Peyer's patch (tissue), 4 donors: ENCODE data around the gene DOCK1. TPM values are rescaled to one million over a fixed set of nuclear protein-coding genes. Genes with fewer than 3 reads are reported as not detected.

Experiments
- DNase-seq, 3 donors: peaks; one replicate each; pipeline ENCODE4 v3.0.0-alpha.2; 2017 to 2019
- H3K27ac ChIP-seq, 4 donors: fragments of 200-600 bp; sonication (generic); one replicate each; pipeline ENCODE4 v1.5.1; 2016 to 2019
- H3K27me3 ChIP-seq, 2 donors: fragments of 200-600 bp; sonication (generic); one replicate each; pipeline ENCODE4 v1.5.1; 2019
- H3K36me3 ChIP-seq, 3 donors: fragments of 200-600 bp; sonication (generic); one replicate each; pipeline ENCODE4 v1.5.1; 2016 to 2019
- H3K4me1 ChIP-seq, 4 donors: fragments of 200-600 bp; sonication (generic); one replicate each; pipeline ENCODE4 v1.5.1; 2016 to 2019
- H3K4me3 ChIP-seq, 4 donors: fragments of 200-600 bp; sonication (generic); 1 replicate in 3 of 4; 2 replicates in 1 of 4; pipeline ENCODE4 v1.5.1; 2016 to 2019; ENCODE audit warnings: mild to moderate bottlenecking in 1 of 4
- H3K9me3 ChIP-seq, 4 donors: fragments of 200-600 bp; sonication (generic); one replicate each; pipeline ENCODE4 v1.5.1; 2016 to 2019; ENCODE audit warnings: mild to moderate bottlenecking in 1 of 4
- CTCF ChIP-seq, 6 experiments: fragments of 450-650 bp in 4 of 6; fragments of 200-600 bp in 2 of 6; sonication (generic) in 1 of 6; IDR thresholded peaks; one replicate each; pipeline ENCODE4 v1.5.1; 2017 to 2019; ENCODE audit warnings: antibody characterized with exemption in 6 of 6, mild to moderate bottlenecking in 3 of 6, moderate library complexity in 1 of 6
- POLR2A ChIP-seq, 2 donors: fragments of 450-650 bp; IDR thresholded peaks; one replicate each; pipeline ENCODE4 v1.5.1; 2017; ENCODE audit warnings: antibody characterized with exemption in 2 of 2, mild to moderate bottlenecking in 2 of 2, moderate library complexity in 2 of 2
- total RNA-seq, 4 donors: library from RNA; depleted of rRNA; stranded (reverse); fragments of >200 nt; gene quantifications; one replicate each; pipeline ENCODE4 v1.1.0, GENCODE V29; 2016

DOCK1 gene
- total RNA-seq, 4 donors from 2014 or later: 42.0 to 117 (median 92.2) TPM

GRCh38 chr10:127197154-127197432 lies 291.9 kb downstream of the DOCK1 start:
- Histone ChIP-seq H3K36me3 (no peaks in the 10 kb centered on the region), H3K4me1 (peaks cover 0 to 22% (median 0%) of the 10 kb centered on the region in 4 donors), H3K9me3 (no peaks in the 10 kb centered on the region), H3K4me3 (peak overlapping the region in 2 of 4 donors; percentile 43 to 54), H3K27ac (no peak overlapping the region), H3K27me3 (no peaks in the 10 kb centered on the region)
- TF ChIP-seq POLR2A (IDR thresholded peaks at IDR 0.05) (no peak), CTCF (IDR thresholded peaks at IDR 0.05) (no peak)
- DNase-seq: no peak

GRCh38 chr10:127198307-127198706 lies 293.1 kb downstream of the DOCK1 start:
- DNase-seq: no peak

DNA sequence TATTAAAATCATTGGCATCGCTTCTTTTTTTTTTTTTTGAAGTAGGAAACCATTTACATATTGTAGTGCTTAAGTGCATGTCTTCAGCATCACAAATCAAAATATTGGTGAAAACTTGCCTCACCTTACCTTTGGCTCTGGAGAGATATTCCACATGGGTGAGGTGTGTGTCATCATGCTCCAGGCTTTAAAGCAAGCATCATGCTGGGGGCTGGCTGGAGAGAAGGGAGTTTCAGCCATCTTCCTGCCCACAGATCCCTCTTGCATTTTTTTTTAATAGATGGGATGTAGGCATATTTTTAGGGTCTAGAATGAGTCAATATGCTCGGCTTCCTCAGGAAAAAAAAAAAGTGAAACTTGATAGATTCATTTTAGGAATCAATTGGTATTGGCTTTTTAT lies 293.5 kb downstream of the DOCK1 start:
- H3K27me3 ChIP-seq: no peaks in the 10 kb centered on the region
- TF ChIP-seq CTCF (IDR thresholded peaks at IDR 0.05): no peak
- TF ChIP-seq POLR2A (IDR thresholded peaks at IDR 0.05): no peak
- H3K4me1 ChIP-seq: peaks cover 0 to 22% (median 0%) of the 10 kb centered on the region in 4 donors
- H3K36me3 ChIP-seq: no peaks in the 10 kb centered on the region
- DNase-seq: no peak
- H3K9me3 ChIP-seq: no peaks in the 10 kb centered on the region
- H3K4me3 ChIP-seq: no peak overlapping the region
- no peak overlapping the region for H3K27ac ChIP-seq

More at GRCh38 chr10:127198307-127198706, 293.1 kb downstream of the DOCK1 start:
- TF ChIP-seq POLR2A (IDR thresholded peaks at IDR 0.05) (no peak), CTCF (IDR thresholded peaks at IDR 0.05) (no peak)
- Histone ChIP-seq H3K36me3 (no peaks in the 10 kb centered on the region), H3K27ac (no peak overlapping the region), H3K9me3 (no peaks in the 10 kb centered on the region), H3K27me3 (no peaks in the 10 kb centered on the region), H3K4me3 (no peak overlapping the region), H3K4me1 (peaks cover 0 to 22% (median 0%) of the 10 kb centered on the region in 4 donors)

GRCh38 chr10:127200646-127201045 lies 295.4 kb downstream of the DOCK1 start:
- Histone ChIP-seq H3K4me1 (peaks cover 0 to 8% (median 0%) of the 10 kb centered on the region in 4 donors), H3K36me3 (no peaks in the 10 kb centered on the region), H3K27ac (no peak overlapping the region), H3K4me3 (no peak overlapping the region), H3K9me3 (no peaks in the 10 kb centered on the region), H3K27me3 (no peaks in the 10 kb centered on the region)
- no peak for TF ChIP-seq POLR2A (IDR thresholded peaks at IDR 0.05)
- TF ChIP-seq CTCF (IDR thresholded peaks at IDR 0.05): no peak
- DNase-seq: no peak

DNA sequence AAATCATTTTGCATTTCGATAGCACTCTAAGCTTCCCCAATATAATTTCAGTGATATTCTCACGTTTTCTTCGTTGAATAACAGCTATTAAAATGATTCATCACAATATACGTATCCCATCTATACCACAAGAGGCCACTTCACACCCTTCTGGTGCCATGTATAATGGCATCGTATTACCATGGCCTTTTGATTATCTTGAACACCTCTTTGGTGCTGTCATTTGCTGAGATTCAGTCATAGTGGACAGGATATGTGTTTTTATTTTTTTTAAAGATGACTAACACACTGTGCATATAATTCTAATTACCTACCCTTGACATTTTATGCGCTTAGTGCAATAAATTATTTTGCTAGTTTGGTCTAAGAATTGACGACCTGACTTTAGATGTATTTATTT lies 297.8 kb downstream of the DOCK1 start:
- no peak overlapping the region for H3K4me3 ChIP-seq
- H3K36me3 ChIP-seq: no peaks in the 10 kb centered on the region
- H3K9me3 ChIP-seq: no peaks in the 10 kb centered on the region
- no peak for DNase-seq
- H3K27me3 ChIP-seq: no peaks in the 10 kb centered on the region
- no peaks in the 10 kb centered on the region for H3K4me1 ChIP-seq
- no peak for TF ChIP-seq POLR2A (IDR thresholded peaks at IDR 0.05)
- H3K27ac ChIP-seq: no peak overlapping the region

GRCh38 chr10:127207081-127207480 lies 301.9 kb downstream of the DOCK1 start:
- Histone ChIP-seq H3K4me3 (no peak overlapping the region), H3K27ac (no peak overlapping the region), H3K36me3 (no peaks in the 10 kb centered on the region), H3K4me1 (no peaks in the 10 kb centered on the region), H3K9me3 (no peaks in the 10 kb centered on the region), H3K27me3 (no peaks in the 10 kb centered on the region)
- DNase-seq: no peak
- no peak for TF ChIP-seq CTCF (IDR thresholded peaks at IDR 0.05)
- no peak for TF ChIP-seq POLR2A (IDR thresholded peaks at IDR 0.05)
